AG09309 (cell line): ENCODE measurements around the gene WWC2.
A peak's percentile ranks its signal among the peaks of the same experiment; 100 is the strongest.

Source experiments
- DNase-seq: peaks from one replicate; pipeline ENCODE4 v3.0.0-alpha.2; 2010; ENCODE audit warnings: low read depth
- H3K4me3 ChIP-seq: 2 replicates; pipeline ENCODE4 v1.5.1; 2011; ENCODE audit warnings: mild to moderate bottlenecking, low read depth, low read length, moderate library complexity; ENCODE audit not compliant: control insufficient read depth
- TF ChIP-seq, protein P1 (sequence below): IDR thresholded peaks from 2 replicates; pipeline ENCODE4 v1.5.1; 2011; ENCODE audit warnings: mild to moderate bottlenecking, low read depth, low read length, inconsistent platforms; ENCODE audit not compliant: insufficient read depth, control insufficient read depth; ENCODE audit errors: missing control alignments

Gene WWC2

GRCh38 chr4:183344523-183345255 lies 245.6 kb downstream of the WWC2 start:
- no peak for DNase-seq
- no peak overlapping the region for H3K4me3 ChIP-seq
- TF ChIP-seq, protein P1, sequence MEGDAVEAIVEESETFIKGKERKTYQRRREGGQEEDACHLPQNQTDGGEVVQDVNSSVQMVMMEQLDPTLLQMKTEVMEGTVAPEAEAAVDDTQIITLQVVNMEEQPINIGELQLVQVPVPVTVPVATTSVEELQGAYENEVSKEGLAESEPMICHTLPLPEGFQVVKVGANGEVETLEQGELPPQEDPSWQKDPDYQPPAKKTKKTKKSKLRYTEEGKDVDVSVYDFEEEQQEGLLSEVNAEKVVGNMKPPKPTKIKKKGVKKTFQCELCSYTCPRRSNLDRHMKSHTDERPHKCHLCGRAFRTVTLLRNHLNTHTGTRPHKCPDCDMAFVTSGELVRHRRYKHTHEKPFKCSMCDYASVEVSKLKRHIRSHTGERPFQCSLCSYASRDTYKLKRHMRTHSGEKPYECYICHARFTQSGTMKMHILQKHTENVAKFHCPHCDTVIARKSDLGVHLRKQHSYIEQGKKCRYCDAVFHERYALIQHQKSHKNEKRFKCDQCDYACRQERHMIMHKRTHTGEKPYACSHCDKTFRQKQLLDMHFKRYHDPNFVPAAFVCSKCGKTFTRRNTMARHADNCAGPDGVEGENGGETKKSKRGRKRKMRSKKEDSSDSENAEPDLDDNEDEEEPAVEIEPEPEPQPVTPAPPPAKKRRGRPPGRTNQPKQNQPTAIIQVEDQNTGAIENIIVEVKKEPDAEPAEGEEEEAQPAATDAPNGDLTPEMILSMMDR: no peak

DNA sequence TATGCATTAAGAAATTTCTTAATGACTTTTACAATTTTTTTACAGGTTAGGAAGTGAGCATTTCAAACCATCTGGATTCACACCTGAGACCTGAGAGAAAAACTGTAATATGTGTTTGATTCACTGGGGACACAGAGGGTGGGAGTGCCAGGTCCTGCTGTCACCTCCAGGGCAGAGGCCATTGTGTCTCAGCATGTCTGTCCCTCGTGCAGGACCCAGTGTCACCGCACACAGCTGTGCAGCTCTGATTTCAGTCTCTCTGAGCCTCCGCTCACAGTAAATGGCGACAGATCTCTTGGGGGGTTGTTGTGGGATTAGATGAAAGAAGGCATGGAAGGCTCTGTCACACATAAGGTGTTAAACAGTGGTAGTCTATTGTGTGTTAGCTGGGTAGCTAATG lies 246.2 kb downstream of the WWC2 start:
- DNase-seq: no peak
- no peak overlapping the region for H3K4me3 ChIP-seq
- TF ChIP-seq, protein P1: no peak

- TF ChIP-seq, protein P1: no peak
- DNase-seq: no peak
These were observed 248.1 kb downstream of the WWC2 start for GRCh38 chr4:183347146-183347545.

DNA sequence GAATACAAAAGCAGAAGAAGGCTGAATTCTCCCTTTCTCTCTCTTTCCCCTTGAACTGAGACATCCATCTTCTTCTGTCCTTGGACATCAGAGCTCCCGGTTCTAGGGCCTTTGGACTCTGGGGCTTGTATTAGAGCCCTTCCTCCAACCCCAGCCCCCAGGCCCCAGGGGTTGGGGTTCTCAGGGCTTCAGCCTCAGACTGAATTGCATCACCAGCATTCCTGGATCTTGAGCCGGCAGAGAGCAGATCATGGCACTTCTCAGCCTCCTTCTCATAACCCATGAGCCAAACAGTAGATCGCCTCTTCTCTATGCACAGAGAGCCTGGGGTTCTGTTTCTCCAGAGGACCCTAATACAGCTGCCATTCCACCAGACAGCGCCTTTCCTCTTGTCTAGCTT lies 248.5 kb downstream of the WWC2 start:
- H3K4me3 ChIP-seq: no peak overlapping the region
- no peak for DNase-seq
- TF ChIP-seq, protein P1: no peak

More at GRCh38 chr4:183347146-183347545, 248.1 kb downstream of the WWC2 start:
- no peak overlapping the region for H3K4me3 ChIP-seq

DNA sequence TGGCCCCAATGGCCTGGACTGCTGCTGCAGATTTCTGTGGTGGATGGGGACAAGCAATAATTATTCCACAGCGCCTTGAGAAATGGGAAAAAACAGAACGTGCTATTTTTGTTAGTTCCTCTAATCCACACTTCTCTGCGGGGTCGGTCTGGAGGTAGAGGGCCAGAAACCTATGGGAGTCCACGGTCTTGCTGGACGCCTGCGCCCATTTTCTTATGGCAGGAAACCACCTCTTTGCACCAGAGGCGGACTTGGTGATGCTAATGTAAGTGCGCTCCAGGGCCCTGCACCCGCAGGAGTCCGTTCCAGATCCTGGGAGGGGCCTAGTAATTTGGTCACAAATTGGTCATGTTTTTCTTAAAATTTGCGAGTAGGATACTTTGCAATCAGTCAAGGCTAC lies 249.1 kb downstream of the WWC2 start:
- H3K4me3 ChIP-seq: no peak overlapping the region
- TF ChIP-seq, protein P1: no peak
- DNase-seq: no peak

- peak overlapping the region; percentile 9 for H3K4me3 ChIP-seq
- TF ChIP-seq, protein P1: no peak
- peak; percentile 95 for DNase-seq
These were observed 249.9 kb downstream of the WWC2 start for GRCh38 chr4:183348706-183349659.
